ENCODE results near the gene GATB.

GRCh38 chr4:151653548-151653918 is 107.3 kb downstream of the GATB start:
- no peak for TF ChIP-seq CTCF (conservative IDR thresholded peaks at IDR 0.05)
- no peak for TF ChIP-seq ZFX (IDR thresholded peaks at IDR 0.05)

Data from C4-2B (cell line).